DMS114 treated with DMSO at 0.1 percent for 48 hours (cell line): ENCODE results near the gene CYREN.

ENCODE experiments used
- DNase-seq: peaks from one replicate; lab custom pipeline; 2025; ENCODE audit not compliant: unreplicated experiment; lab: John Stamatoyannopoulos, UW

The CYREN gene

DNA sequence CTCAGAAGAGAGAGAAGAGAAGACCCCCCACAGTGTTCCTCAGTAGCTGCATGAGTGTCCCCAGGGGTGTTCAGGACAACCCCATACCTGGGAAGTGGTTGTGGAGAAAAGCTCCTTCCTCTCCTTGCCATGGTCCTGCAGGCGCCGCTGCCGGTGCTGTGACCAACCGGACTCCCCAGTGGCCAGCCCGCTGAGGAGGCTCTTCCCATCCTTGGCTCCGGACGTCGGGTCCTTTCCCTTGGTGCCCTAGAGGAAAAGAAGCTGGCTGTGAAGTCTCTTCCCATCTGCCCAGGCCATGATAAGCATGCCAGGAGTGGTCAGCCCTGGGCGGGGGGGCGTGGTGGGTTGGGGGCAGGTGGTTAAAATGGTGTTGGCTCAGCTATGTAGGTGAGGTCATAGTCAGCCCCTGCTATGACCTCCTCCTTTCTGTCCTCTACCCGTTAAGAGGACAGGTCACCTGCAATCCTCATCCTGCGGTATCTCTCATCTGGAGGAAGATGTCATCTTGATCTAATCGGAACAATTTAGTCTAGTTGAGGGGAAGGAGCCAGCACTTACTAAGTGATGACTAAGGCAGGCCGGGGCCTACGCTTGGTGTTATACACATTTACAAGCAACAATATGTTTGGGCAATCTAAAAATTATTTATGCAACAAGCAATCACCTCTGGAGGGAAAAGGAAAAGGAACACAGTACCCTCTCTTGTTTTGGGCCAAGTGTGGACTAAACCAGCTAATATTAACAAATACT is 27.6 kb upstream of the CYREN start:
- no peak for DNase-seq

DNA sequence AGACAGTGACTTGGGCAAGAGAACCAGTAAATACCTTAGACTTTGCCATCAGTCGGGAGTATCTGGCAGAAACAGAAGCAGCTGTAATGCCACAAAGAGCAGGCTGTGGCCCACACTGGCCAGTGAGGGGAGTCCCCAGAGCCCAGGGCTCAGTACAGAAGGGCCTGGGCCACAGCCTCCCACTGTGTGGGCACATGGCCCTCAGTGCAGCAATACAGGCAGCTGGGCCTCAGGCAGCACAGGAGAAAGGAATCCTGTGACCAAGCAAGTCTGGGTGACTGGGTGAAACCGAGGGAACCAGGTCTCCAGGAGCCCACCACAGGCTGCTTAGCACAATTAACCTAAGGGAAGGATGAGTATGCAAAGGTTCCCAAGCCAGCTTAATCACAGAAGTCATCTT is 26.8 kb upstream of the CYREN start:
- no peak for DNase-seq

DNA sequence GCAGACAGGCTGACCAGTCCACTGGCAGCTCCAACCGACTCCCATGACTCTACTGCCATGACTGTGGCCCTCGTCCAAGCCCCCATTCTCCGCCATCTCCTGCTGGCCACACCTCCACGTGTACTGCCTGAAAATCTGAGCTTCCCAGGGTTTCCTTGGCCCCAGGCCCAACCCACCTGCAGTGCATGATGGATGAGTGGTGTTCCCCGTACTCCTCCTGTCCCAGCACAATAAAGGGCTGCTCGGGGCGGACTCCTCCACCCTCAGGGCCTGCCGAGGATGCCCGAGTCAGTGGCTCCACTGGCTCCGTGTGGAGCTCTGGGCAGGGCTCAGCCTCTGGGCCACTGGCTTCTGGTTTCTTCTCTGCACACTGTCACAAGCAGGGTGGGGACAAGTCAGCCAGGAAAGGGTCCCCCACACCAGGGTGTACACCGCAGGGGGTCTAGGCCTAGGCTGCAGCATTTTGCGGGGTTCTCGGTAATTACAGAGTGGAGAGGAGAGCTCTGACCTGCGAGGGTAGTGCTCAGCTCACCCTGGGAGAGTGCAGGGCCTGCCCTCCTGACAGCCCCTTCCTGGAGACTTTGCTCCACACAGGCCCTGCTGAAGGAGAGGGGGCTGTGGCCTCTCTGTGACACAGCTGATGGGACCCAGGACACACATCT is 25.6 kb upstream of the CYREN start:
- DNase-seq = no peak

DNA sequence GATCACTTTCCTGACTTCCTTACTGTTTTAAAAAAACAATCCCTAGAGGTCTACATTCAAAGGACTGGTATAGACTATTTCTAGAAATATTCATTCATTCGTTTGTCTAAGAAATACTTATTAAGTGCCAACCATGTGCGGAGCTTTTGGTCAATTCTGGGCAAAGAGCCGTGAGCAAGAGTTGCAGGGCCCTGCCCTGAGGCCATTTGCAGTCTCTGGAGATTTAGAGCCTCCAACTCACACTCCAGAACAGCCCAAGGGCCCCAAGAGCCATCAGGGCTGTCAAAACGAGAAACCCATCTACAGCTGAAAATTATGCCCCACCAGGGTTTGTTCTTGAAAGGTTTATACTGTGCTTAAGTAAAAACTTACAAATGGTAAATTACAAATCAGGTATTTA is 24.6 kb upstream of the CYREN start:
- no peak for DNase-seq

DNA sequence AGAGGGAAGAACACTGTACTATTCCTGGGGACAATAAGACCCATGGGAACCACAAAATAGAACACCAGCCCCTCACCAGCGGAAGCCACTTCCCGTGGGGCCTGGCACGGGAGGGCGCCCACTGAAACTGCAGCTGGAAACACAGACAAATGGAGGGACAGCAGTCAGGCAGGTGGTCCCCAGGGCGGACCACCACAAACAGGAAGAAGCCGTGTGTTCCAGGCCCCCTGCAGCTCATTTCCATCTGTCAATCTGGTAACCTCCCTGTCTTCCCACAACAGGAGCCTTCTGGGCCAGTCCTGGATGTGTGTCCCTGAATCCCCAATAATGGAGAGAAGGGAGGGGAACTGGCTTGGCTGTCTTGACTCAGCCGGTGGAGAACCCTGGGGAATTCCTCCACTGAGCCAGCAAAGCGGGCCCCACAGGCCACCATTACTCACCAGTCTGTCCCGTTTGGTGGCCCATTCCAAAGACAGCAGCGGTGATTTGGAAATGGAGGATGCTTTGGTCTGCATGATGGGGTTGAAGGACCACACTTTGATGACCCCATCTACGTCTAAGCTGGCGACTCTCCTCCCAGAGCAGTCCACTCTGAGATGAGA is 24.1 kb upstream of the CYREN start:
- no peak for DNase-seq

DNA sequence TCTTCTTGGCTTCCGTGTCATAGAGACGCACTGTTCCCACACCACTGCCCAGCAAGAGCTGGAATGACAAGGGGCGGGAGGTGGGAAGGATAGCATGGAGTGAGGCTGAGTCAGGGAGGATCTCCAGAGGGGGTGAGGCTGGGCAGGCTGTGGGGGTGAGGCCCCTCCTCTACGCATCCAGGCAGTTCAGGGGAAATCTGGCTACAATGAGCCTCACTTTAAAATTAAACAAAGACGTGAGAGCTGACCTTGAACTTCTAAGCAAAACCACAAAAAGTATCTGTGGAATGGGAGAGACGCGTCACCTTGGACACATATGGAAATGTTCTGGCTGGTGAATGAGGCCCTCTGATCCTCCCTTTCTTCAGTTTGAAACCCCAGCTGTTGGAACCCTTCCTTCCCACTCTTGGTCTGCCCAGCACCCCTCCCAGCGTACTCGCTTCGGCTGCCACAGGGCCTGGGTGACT is 23.1 kb upstream of the CYREN start:
- no peak for DNase-seq

DNA sequence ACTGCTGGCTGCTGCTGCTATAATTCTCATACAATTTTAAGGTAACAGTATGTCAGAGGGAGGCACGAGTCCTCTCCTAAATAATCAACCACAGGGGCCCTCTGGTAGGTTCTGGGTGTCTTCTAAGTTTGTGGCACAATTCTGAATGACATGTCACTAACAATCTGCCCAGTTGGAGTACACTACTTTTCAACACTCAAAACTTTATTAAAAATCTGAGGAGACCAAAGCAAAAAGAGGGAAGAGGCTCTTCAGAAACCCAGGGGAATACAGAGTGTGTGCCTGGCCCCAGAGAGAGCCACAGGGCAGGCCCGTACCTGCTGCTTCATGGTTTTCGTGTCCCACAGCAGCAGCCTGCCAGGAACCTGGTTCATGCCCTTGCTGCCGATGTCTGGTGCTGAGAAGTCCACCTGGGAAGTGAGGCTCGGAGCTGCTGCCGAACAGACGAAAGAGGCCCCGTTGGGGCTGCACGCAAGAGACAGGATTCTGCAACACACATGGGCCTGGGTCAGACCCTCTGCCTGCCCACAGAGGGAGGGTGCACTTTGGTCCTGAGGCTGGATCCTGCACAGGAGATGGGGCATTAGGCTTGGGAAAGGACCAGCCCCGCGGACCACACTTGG is 22.5 kb upstream of the CYREN start:
- no peak for DNase-seq

DNA sequence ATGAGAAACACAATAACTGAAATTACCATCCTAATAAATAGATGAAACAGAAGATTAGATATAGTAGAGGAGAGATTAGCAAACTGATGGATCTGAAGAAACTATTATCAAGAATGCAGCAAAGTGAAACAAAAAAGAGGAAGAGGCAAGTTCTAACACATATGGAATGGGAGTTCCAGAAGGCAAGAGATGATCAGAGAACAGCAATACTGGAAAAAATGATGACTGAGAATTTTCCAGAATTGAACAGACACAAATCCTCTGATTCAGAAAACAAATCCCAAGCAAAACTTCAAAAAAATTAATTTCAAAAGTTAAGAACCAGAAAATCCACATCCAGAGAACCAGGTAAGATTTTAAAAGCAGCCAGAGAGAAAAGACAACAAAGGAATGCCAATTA is 20.2 kb upstream of the CYREN start:
- DNase-seq = no peak

DNA sequence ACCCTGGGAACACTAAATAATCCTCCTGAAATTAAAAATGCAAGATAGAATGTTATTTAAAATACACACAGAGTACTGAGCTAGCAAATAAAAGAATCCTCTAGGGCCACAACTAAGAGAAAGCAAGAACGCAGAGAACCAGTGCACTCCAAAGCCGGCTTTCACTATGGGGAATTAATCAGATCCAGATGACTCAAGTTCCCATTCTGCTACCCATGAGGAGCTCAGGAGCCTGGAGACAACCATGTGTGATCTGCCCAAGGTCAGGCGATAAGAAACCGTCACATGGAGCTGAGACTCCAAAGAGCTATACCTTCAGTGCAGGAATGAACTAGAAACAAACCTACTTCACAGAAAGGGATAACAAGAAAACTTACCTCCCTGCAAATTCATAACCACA is 19.5 kb upstream of the CYREN start:
- no peak for DNase-seq

DNA sequence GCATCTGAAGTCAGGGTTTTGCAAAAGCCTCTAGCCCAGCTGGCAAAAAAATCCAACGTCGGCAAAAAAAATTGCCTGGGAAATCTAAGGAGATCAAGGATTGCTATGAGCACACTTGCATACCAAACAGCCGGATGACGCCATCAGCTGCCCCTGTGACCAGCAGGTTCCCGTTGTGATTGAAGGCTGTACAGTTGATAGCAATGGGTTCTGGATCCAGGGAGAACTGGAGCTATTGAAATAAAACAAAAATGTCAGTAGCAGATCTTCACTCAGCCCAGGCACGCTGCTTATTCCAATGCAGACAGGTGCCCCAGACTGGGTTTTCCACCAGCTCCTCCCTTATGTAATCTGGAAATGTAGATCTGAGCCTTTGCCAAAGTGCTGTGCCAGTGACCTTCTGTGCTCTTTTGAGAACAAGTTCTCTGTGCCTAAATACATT is 18.7 kb upstream of the CYREN start:
- DNase-seq = no peak

DNA sequence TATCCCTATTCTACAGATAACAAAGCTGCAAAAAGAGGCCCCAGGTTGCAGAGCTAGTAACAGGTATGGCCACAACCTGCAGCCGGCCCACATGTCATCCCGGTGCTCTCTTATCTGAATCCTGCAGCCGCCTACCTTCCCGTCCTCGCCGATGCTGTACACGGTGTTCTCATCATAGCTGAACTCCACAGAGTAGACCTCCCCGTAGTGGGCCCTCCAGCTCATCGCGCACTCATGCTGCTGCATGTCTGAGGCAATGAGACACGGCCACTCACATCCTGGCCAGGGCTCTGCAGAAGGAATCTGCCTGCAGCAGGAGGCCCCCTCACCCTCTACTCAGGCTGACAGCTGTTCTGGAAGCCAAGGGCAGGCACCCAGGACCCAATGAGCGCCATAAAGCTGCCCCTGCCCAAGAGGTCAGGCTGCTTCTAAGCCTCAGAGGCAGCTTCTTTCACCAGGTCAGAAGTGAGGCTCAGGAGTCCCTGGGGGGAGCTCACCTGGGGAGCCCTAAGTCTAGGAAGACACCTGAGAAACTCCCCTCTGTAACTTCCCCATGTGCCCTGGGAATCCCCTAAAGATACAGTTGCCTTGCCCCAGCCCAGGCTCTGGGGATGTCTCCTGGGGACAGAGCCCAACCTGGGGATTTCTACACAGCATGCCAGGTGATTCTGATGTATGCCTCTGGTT is 17.9 kb upstream of the CYREN start:
- DNase-seq = no peak

DNA sequence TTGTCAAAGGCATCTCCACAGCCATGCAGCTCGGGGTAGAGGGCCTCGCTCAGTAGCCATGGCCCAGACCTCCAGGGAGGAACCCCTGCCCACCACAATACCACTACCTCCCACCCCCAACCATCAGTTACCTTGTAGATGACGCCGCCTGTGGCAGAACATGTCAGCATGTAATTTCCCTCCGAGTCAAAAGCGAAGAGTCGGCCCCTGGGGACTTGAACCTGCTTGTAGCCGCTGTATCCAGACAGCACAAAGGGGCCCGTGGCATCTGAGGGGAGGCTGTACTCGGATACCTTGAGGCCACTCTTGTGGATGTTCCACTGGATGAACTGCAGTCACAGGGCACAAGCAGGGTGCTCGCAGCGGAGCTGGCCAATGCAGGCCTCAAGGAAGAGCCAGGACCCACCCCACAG is 16.3 kb upstream of the CYREN start:
- DNase-seq = no peak

DNA sequence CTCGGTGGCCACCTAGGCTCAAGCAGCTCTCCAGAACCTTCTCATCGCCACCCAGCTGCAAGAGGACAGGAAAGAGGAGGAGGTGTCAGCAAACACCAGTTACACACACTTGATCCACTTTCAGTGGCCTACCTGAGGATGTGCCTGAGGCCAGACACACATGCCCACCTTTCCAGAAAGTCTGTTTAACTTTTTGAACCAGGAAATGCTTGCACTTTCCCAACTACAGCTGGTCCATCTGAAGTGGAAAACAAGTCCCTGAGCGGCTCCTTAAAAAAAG is 15.7 kb upstream of the CYREN start:
- no peak for DNase-seq

DNA sequence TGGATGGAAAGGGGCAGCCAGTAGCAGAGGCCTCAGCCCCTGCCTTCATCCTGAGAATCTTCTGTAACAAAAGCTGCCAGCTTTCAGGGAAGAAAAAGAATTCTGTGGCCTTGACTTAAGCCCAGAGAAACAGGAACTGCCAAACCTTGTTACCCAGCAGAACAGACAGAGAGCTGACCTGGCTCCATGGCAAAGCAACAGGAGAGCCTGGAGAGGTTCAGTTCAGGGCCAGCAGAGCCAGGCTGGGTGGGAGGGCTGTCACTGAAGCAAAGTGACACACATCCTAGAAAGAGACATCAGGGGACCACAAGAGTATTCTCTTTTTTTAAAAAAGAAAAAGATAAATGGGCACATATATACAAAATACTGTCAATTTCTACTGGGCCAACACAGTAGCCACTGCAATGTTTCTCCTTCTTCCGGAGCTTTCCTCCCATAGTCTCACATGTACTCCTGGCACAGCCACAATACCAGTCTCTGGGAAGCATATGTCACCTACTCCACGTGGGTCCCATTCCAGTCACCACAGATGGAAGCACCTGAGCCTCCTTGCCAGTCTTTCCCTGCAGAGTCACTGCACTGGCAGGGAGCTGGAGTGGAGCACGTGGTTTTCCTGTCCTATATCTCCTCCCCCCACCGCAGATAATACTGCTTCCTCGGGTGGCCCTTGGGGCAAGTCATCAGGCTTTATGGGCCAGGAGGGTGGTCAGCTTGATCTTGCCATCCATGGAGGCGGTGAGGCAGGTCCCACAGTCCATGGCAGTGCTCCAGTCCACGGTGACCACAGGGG is 15.2 kb upstream of the CYREN start:
- no peak for DNase-seq

DNA sequence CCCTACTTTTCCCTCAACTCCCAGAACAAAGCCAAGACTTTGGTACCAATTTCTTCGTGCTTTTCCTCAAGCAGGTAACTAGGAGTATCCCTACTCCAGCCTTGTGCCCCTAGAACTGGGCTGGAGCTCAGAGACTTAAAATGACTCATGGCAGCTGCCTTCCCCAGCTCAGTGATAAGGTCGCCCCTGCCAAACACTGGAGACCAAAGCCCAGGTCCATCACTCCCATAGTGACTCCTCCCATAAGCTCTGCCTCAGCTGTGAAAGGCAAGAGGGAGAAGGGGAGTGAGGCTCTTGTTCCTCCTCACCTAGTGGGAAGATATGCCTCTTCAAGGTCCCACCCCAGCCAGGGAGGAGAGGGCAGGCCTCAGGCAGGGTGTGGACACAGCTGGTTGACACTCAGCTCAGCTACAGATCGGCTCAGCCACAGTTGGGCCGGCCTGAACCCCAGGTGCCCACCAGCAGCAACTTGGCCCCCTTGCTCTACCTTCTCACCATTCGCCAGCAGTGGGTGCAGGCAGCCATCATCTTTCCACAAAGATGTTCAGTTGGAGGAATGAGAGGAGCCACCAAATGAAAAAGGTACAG is 13.8 kb upstream of the CYREN start:
- DNase-seq = no peak

DNA sequence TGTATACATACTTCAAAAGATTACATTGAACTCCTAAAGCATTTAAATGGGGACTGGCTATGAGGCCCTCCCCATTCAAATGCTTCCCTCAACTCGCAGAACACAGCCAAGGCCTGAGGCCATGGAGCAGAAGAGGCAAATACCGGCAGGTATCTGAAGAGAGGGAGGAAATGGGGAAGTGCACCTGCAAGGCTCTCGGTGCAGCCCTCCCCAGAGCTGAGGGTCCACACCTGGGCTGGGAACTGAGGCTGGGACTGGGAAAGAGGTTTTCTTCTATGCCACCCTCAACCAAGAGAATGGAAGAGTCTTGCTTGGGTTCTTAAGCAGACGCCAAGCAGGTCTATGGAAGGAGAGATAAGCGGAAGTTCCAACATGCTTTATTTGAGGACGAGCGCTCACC is 13.0 kb upstream of the CYREN start:
- no peak for DNase-seq

DNA sequence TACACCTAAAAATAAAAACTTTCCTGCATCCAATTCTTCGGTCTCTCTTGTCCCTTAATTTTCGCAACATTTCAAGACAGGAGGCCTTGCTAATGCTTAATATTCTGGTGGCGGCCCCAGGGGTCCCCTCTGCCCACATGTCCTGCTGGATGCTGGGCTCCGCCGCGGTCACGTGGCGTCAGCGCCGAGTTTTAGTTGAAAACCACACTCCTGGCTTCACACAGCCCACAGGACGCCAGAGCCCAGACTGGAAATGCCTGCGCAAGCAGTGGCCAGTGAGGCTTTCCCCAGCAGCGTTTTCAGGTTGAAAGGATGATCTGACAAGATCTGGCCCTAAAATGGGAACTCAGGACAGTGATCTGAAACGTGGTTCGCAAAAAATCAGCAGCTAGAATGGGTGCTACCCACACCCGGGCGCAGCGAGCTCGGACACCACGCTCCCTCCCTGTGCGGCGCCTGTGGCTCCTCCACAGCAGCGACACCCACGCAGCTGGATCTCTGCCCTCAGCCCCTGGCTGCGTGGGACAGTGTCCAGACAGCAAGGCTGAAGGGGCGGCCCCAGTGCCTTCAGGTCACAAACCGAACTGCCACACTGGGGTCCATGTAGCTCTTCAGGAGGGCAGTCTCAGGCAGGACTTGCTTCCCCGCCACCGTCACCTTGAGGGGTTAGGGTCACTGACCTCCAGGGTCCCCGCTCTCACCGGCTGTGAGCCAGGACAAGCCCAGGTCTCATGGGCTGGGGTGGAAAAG is 11.6 kb upstream of the CYREN start:
- no peak for DNase-seq

DNA sequence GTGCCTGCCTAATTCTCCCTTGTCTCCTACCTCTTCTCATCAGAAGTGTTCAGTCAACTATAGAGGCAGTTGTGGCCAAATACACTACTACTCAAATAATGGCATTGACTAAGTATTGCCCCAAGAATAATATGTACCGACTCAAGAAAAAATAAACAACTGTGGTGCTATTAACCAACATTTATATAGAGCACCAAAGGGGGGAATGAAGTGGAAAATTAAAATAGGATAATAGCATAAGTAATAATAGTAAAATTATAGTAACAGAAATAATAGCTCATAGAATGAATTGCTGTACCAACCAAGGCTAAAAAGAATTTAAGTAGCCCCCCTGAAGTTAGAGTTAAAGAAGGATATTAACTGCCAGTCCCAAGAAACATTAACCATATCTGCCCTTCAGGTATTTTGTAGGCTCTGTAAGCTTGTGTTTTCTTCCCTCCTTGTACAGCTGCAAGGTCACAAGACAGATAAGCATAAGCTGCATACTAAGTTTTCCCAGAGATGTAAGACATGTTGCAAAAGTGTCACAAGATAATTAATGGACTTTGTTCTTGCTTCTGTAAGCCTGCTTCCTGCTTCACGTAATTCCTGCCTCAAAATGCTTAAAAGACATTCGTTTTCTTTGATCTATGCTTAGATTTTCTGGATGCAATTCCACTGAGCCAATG is 10.9 kb upstream of the CYREN start:
- DNase-seq = no peak

DNA sequence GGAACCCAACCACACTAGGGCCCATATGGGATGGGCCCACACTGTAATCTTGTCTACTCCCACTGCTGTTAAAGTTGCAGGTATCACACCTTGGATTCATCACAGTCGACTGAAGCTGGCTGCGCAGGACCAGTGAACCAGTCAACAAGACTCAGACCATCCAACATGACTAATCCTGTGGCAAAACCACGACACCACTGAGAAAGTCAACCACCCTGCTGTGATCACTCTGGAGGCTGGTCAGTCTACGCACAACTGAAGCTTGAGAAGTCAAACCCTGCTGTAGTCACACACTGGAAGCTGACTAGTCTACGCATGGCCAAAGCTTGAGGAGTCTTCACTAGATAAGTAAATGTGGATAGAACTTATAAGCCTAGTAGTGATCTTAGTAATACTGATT is 9.6 kb upstream of the CYREN start:
- DNase-seq = no peak
